HUDEP-2 (cell line): ENCODE data around the gene FAM131C.

Source experiments
- DNase-seq, 76 experiments: peaks; one replicate each; lab custom pipeline; 2025; ENCODE audit not compliant: unreplicated experiment in 76 of 76; lab: John Stamatoyannopoulos, UW

Gene FAM131C

GRCh38 chr1:16073490-16074119 is at the start of gene FAM131C:
TSS of gene FAM131C (minus strand) at chr1:16073651. CDS start at chr1:16073442, 209 bp downstream.
- peak in 5 of 76 experiments; percentile 4 to 10 (median 9) for DNase-seq

- peak in 1 of 76 experiments; percentile 25 for DNase-seq
Observed at GRCh38 chr1:16122916-16123315, 49.5 kb upstream of the FAM131C start.

GRCh38 chr1:16122350-16122881 is 49.0 kb upstream of the FAM131C start:
- no peak for DNase-seq

- DNase-seq = no peak
Observed at GRCh38 chr1:16120940-16121410, 47.5 kb upstream of the FAM131C start.

- no peak for DNase-seq
Observed at GRCh38 chr1:16120407-16120806, 47.0 kb upstream of the FAM131C start.

GRCh38 chr1:16119926-16120325 is 46.5 kb upstream of the FAM131C start:
- DNase-seq = no peak

GRCh38 chr1:16119504-16119903 is 46.1 kb upstream of the FAM131C start:
- DNase-seq = no peak

- no peak for DNase-seq
Observed at GRCh38 chr1:16118706-16119105, 45.3 kb upstream of the FAM131C start.

- DNase-seq = no peak
Observed at GRCh38 chr1:16117936-16118335, 44.5 kb upstream of the FAM131C start.

- no peak for DNase-seq
Observed at GRCh38 chr1:16117369-16117768, 43.9 kb upstream of the FAM131C start.

GRCh38 chr1:16116625-16117024 is 43.2 kb upstream of the FAM131C start:
- no peak for DNase-seq

GRCh38 chr1:16116002-16116401 is 42.6 kb upstream of the FAM131C start:
- DNase-seq = no peak

- DNase-seq = no peak
Observed at GRCh38 chr1:16115468-16115983, 42.1 kb upstream of the FAM131C start.

- DNase-seq = no peak
Observed at GRCh38 chr1:16114527-16115467, 41.3 kb upstream of the FAM131C start.

GRCh38 chr1:16112596-16113555 is 39.4 kb upstream of the FAM131C start:
- DNase-seq = no peak

- DNase-seq = no peak
Observed at GRCh38 chr1:16111771-16112595, 38.5 kb upstream of the FAM131C start.

GRCh38 chr1:16110884-16111283 is 37.4 kb upstream of the FAM131C start:
- no peak for DNase-seq

- DNase-seq = no peak
Observed at GRCh38 chr1:16110456-16110855, 37.0 kb upstream of the FAM131C start.

- DNase-seq = no peak
Observed at GRCh38 chr1:16109571-16109970, 36.1 kb upstream of the FAM131C start.
